GM21737 (cell line): ENCODE results near the gene CAPN14.
"Not testable (repeated sequence)": the region's sequence is repeated elsewhere in the genome, so short reads cannot be mapped to it uniquely, and the experiment has no call there.

Experiments used
- ATAC-seq: cut with Tn5 transposase; IDR thresholded peaks from one replicate; pipeline ENCODE4 v1.9.1; 2021; ENCODE audit warnings: mild to moderate bottlenecking, moderate library complexity; ENCODE audit not compliant: unreplicated experiment

The CAPN14 gene

GRCh38 chr2:31199206-31199605 lies 18.1 kb downstream of the CAPN14 start:
- no peak for ATAC-seq

GRCh38 chr2:31197669-31198068 lies 19.6 kb downstream of the CAPN14 start:
- ATAC-seq, result no peak

- no peak for ATAC-seq
These were observed 20.1 kb downstream of the CAPN14 start for GRCh38 chr2:31197166-31197565.

- no peak for ATAC-seq
These were observed 20.7 kb downstream of the CAPN14 start for GRCh38 chr2:31196622-31197021.

- no peak for ATAC-seq
These were observed 23.5 kb downstream of the CAPN14 start for GRCh38 chr2:31193806-31194205.

DNA sequence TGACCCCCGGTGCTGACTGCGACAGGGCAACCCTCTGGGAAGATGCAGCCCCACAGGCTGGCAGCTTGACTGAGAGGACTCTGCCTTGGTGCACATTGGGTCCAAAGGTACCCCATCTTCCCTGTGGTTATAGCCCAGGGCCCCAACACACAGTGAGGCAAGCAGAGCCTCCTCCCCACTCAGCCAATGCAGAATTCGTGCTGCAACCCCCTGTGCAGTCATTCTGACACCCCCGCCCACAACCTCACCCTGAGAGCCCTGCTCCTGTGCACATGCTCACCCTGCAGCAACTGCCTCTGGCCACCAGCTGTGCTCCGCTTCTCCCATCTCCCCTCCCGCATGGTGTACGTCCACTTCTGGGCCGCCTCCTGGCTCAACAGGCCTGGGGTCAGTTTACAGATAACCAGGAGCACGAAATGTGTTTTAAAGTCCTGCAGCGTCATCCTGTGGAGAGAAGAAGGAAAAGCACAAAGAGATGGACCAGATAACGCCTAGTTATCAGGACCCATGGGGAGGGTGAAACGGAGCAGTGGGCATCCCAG lies 24.4 kb downstream of the CAPN14 start:
- no peak for ATAC-seq

DNA sequence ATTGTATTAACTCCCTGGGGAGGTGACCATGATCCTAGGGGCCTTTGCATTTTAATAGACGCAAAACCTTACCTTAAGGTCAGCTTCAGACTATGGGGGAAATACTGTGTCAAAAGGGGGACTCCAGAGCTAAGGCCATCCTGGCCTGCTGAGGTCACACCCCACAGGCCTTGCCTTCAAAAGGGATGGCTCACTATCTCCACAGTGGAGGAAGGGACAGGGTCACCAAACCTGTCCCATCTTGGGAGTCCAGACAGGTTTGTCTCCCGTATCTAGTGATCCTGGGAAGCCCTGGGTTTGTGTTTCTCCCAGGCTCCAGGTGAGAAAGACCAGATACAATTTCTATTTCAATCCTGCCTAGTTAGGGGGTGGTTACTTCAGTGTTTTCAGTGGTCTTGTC lies 24.9 kb downstream of the CAPN14 start:
- ATAC-seq, result no peak

DNA sequence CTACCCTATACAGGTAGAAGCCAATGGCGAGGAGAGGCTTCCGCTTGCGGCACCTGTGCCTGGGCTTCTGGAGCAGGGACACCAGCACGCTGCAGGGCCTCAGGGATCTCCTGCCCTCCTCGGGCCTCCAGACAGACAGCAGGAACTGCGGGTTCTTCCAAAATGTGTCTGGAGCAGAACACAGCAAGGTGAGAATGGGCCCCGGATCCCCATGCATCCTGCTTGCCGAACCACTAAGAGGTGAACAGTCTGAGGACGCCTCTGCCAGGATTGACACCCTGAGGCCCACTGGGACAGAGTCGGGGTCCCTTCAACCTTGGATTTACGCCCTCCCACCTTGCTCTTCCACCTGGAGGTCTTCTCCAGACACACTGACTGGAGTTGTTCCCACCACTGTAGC lies 25.4 kb downstream of the CAPN14 start:
- ATAC-seq, result no peak

DNA sequence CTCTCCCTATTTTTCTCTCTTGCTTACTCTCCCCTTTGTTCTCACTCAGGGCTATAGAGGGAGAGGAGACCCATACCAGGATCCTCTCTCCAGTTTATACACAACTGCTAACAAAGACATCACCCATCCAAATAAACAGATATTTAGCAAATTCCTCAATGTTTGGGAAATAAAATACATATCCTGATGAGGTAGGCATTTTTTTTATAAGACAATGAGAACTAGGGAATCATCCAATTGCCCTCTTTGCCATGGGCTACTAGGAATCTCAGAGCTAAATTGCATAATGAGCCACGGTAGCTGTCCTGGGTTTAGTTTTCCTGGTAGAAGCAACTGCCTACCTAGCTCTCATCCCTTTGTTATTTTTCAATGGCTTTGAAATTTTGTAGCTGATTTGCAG lies 27.1 kb downstream of the CAPN14 start:
- no peak for ATAC-seq

- no peak for ATAC-seq
These were observed 28.2 kb downstream of the CAPN14 start for GRCh38 chr2:31189141-31189540.

GRCh38 chr2:31188131-31188530 lies 29.2 kb downstream of the CAPN14 start:
- no peak for ATAC-seq

DNA sequence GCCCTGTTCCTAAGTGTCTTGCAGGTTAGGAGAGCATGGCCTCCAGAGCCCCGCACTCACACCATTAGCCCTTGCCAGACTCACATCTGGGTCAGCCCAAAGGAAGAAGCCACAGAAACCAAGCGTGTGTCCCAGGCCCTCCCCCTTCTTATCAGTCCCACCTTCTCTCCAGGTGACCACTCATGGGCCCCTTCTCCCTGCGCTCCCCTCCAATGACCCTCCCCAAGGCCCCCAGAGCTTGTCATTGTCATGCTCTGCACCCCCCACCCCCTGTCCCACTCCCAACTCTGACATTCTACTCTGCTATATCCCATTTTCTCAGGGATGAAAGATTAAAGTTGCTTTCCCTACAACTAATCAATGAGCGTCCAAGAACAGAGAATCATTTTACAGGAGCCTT lies 30.1 kb downstream of the CAPN14 start:
- ATAC-seq, result no peak

DNA sequence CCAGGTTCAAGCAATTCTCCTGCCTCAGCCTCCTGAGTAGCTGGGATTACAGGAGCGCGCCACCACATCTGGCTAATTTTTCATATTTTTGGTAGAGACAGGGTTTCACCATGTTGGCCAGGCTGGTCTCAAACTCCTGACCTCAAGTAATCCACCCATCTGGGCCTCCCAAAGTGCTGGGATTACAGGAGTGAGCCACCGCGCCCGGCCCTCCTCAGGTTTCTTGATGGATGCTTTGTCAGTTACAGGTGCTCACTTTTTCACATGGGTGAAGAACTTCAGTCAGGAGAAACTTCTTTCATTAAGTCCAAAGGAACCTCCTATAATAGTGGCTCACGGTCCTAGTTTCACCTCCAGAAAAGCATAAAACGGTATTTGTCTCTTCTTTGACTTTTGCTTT lies 33.3 kb downstream of the CAPN14 start:
- ATAC-seq, result not testable (repeated sequence)

- no peak for ATAC-seq
These were observed 40.6 kb downstream of the CAPN14 start for GRCh38 chr2:31176742-31177141.

- ATAC-seq, result no peak
These were observed 46.2 kb downstream of the CAPN14 start for GRCh38 chr2:31171142-31171541.

DNA sequence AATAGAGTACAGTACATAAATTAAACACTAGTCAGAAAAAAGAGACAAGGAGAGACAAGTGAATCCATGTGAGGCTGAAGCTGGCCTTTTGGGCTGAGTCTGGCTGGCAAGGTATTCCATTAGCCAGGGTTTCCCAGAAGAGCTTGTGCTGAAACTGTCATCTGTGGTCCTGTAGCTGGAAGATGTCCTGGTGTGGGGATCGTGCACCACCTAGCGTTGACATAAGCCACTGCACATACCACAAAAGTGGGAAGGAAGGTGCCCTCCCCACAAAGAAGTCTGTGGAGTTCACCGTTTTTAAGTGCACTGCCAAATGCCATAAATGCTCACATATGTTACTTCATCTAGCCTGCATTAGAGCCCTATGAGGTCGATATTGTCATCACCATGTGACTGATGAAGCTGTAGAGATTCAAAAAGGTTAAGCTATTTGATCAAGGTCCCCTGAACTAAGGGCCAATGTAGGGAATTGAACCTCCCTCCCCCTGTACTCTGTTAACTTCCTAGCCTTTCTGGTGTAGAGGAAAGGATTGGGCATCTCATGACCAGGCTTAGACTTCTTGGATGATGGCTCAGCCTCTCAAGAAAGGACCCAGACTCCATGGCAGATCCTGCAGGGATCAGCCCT lies 47.1 kb downstream of the CAPN14 start:
- no peak for ATAC-seq

- no peak for ATAC-seq
These were observed 49.0 kb downstream of the CAPN14 start for GRCh38 chr2:31168291-31168690.

DNA sequence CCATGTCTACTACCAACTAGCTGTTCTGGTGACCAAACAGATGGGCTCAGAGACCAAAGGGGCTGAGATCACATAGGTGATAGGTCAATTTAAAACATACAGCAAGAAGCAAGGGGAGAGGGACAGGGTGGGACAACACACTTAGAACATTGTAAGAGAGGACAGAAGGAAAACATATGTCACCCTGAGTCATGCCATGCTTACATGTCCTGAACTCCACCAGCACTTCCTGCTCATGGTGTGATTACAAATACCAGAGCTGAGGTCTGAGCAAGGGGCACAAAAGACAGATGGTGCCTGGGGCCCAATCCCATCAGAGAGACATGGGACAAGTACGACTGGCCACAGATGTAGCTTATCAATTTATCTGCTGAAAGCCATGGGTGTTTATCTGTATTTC lies 50.4 kb downstream of the CAPN14 start:
- no peak for ATAC-seq

DNA sequence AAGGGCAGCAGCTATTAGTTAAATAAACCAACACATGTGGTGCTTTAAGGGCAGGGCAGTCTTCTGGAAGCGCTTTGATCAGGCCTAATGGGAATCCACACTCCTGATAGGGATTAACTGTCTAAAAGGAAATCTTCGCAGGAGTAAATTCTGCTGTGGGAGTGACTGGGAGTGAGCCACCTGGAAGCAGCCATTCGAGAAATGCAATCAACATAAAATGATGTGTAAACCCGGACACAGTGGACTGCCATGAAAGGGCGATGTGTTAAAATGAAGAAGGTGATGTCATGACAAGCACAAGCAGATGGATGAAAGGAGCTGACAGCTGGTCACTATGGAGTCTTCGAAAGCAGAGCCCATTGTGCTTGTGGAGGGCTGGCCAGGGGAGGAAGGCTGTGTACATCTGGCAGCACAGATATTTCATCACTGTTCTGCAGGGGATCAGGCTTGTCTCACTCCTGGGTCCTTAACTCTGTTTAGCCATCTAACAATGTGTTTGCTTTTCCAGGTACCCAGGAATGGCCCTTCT lies 54.2 kb downstream of the CAPN14 start:
- no peak for ATAC-seq

- ATAC-seq, result no peak
These were observed 55.7 kb downstream of the CAPN14 start for GRCh38 chr2:31161637-31162036.

- ATAC-seq, result no peak
These were observed 65.8 kb downstream of the CAPN14 start for GRCh38 chr2:31151501-31151900.

DNA sequence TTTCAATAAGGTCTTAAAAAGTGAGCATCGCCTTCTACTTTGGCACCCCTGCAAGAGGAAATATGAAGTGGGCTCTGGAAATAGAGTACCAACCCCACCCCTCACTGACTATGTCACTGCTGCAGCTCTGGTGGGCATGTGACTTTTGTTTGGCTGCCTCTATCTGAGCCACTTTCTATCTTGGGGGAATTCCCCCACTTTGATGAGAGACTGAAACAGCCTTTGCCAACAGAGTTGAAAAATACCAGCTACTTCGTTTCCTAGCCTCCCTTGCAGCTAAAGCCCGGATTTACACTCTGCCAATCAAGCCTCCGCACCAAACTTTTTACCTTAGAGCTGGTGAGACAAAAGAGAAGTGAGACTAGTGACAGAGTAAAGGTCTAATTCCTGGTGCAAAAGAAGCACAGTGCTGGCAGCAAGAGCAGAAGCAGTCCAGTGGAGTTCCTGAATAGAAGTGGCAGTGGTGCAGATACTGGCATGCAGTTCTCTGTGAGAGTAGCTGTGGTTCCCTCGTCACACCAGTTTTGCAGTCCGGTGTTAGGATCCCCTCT lies 67.1 kb downstream of the CAPN14 start:
- no peak for ATAC-seq

DNA sequence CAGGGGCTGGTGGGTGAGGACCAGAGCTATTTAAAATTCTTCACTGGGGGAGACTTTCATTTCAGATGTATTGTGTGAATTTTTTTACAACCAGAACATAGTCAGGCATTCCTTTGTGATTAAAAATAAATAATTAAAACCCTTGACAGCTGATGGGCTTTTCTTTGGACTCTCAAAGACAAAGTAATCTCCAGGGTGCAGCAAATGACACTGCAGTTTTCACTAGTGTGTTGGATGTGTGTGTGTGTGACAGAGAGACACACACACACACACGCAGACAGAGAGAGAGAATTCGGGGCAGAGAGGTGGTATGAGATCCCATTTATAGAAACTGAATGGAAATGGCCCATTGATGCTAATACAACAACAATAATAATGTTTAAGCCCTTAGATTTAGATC lies 68.8 kb downstream of the CAPN14 start:
- ATAC-seq, result no peak
